Thyroid gland (tissue), 4 donors: Measurements from ENCODE around the gene GPR158. TPM values are rescaled to one million over a fixed set of nuclear protein-coding genes. Genes with fewer than 3 reads are reported as not detected.

ENCODE experiments used
- DNase-seq, 2 donors: peaks; one replicate each; pipeline ENCODE4 v3.0.0-alpha.2; 2019
- H3K27ac ChIP-seq, 3 donors: fragments of 200-600 bp; sonication (generic); 1 replicate in 2 of 3; 2 replicates in 1 of 3; pipeline ENCODE4 v1.5.1; 2016 to 2019; ENCODE audit warnings: mild to moderate bottlenecking in 1 of 3, moderate library complexity in 1 of 3
- H3K27me3 ChIP-seq: fragments of 200-600 bp; sonication (generic); one replicate; pipeline ENCODE4 v1.5.1; 2019
- H3K36me3 ChIP-seq, 2 donors: fragments of 200-600 bp; sonication (generic); one replicate each; pipeline ENCODE4 v1.5.1; 2016 to 2019
- H3K4me1 ChIP-seq, 2 donors: fragments of 200-600 bp; sonication (generic); one replicate each; pipeline ENCODE4 v1.5.1; 2017 to 2019
- H3K4me3 ChIP-seq, 3 donors: fragments of 200-600 bp; sonication (generic); replicated peaks in 1 of 3; 1 replicate in 2 of 3; 2 replicates in 1 of 3; pipeline ENCODE4 v1.5.1; 2016; ENCODE audit warnings: mild to moderate bottlenecking in 1 of 3
- H3K9me3 ChIP-seq: fragments of 200-600 bp; sonication (generic); one replicate; pipeline ENCODE4 v1.5.1; 2017
- POLR2A ChIP-seq, 2 donors: fragments of 450-650 bp; IDR thresholded peaks; one replicate each; pipeline ENCODE4 v1.6.1; 2017; ENCODE audit warnings: antibody characterized with exemption in 2 of 2, mild to moderate bottlenecking in 2 of 2, moderate library complexity in 1 of 2
- WGBS, 2 donors: methylation state at CpG; one replicate each; pipeline ENCODE4 v1.1.5; 2017; 5-methylcytosine and 5-hydroxymethylcytosine counted together
- intact Hi-C: fragments of 100-400 bp; cut with DNase I; formaldehyde crosslinking; loops from one replicate; pipeline ENCODE4 v1.15.1; 2023
- total RNA-seq, 4 donors: library from RNA; depleted of rRNA; stranded (reverse); fragments of >200 nt; gene quantifications; one replicate each; pipeline ENCODE4 v1.2.3, GENCODE V29; 2016
- TF ChIP-seq, protein P1 (sequence below), 6 experiments: fragments of 200-600 bp in 3 of 6; fragments of 450-650 bp in 3 of 6; sonication (generic) in 3 of 6; IDR thresholded peaks; one replicate each; pipeline ENCODE4 v1.5.1; 2016 to 2019; ENCODE audit warnings: antibody characterized with exemption in 6 of 6, mild to moderate bottlenecking in 2 of 6, inconsistent platforms in 1 of 6, moderate library complexity in 1 of 6

The GPR158 gene
- total RNA-seq, 4 donors from 2014 or later: 0.13 to 1.9 (median 1.2) TPM

GRCh38 chr10:25245165-25245564, 70.4 kb downstream of the GPR158 start:
- H3K27ac ChIP-seq: no peak overlapping the region
- intact Hi-C loops: no loop called here
- WGBS, 2 donors: 54 to 59% methylated on average over 1 of the region's 1 CpG

GRCh38 chr10:25257646-25258045, 82.8 kb downstream of the GPR158 start:
- no peaks in the 10 kb centered on the region for H3K4me1 ChIP-seq
- intact Hi-C loops: no loop called here
- no peak overlapping the region for H3K27ac ChIP-seq
- no peak for DNase-seq
- TF ChIP-seq, protein P1, sequence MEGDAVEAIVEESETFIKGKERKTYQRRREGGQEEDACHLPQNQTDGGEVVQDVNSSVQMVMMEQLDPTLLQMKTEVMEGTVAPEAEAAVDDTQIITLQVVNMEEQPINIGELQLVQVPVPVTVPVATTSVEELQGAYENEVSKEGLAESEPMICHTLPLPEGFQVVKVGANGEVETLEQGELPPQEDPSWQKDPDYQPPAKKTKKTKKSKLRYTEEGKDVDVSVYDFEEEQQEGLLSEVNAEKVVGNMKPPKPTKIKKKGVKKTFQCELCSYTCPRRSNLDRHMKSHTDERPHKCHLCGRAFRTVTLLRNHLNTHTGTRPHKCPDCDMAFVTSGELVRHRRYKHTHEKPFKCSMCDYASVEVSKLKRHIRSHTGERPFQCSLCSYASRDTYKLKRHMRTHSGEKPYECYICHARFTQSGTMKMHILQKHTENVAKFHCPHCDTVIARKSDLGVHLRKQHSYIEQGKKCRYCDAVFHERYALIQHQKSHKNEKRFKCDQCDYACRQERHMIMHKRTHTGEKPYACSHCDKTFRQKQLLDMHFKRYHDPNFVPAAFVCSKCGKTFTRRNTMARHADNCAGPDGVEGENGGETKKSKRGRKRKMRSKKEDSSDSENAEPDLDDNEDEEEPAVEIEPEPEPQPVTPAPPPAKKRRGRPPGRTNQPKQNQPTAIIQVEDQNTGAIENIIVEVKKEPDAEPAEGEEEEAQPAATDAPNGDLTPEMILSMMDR (IDR thresholded peaks at IDR 0.05): no peak
- no peak for TF ChIP-seq POLR2A (IDR thresholded peaks at IDR 0.05)
- no peak overlapping the region for H3K4me3 ChIP-seq
- H3K9me3 ChIP-seq: no peaks in the 10 kb centered on the region
- no peaks in the 10 kb centered on the region for H3K27me3 ChIP-seq
- H3K36me3 ChIP-seq: no peaks in the 10 kb centered on the region
- WGBS, 2 donors: 88 to 92% methylated on average over 5 of the region's 5 CpGs

More at GRCh38 chr10:25245165-25245564, 70.4 kb downstream of the GPR158 start:
- H3K36me3 ChIP-seq: no peaks in the 10 kb centered on the region
- no peaks in the 10 kb centered on the region for H3K9me3 ChIP-seq
- H3K4me1 ChIP-seq: no peaks in the 10 kb centered on the region
- H3K4me3 ChIP-seq: no peak overlapping the region
- no peak for DNase-seq
- no peaks in the 10 kb centered on the region for H3K27me3 ChIP-seq
- TF ChIP-seq, protein P1 (IDR thresholded peaks at IDR 0.05): no peak
- no peak for TF ChIP-seq POLR2A (IDR thresholded peaks at IDR 0.05)

DNA sequence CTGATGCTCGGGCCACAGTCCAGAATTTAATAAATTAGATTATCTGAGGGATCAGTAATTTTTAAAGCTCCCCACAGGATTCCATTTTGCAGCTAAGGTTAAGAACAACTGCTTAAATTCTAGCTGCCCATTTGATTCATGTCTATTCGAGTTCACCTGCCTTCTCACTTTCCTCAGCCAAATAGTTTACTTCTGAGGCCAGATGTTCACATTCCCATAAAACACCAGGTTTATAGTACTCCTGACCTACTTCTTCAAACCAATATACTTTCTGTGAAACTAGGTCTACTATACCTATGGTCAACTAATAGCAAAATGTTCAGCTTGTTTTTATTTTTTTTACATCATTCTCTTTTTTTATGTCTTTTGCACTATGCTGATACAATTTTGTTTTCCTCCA, 86.3 kb downstream of the GPR158 start:
- TF ChIP-seq, protein P1 (IDR thresholded peaks at IDR 0.05): no peak
- no peak for TF ChIP-seq POLR2A (IDR thresholded peaks at IDR 0.05)
- Histone ChIP-seq H3K36me3 (no peaks in the 10 kb centered on the region), H3K9me3 (no peaks in the 10 kb centered on the region), H3K4me1 (no peaks in the 10 kb centered on the region), H3K4me3 (no peak overlapping the region), H3K27me3 (no peaks in the 10 kb centered on the region), H3K27ac (no peak overlapping the region)
- WGBS, 2 donors: 72% methylated on average over 2 of the region's 2 CpGs
- no peak for DNase-seq
- intact Hi-C loops: no loop called here

- H3K27ac ChIP-seq: no peak overlapping the region
- 79 to 86% methylated on average over 5 of the region's 5 CpGs for WGBS, 2 donors
- TF ChIP-seq, protein P1 (IDR thresholded peaks at IDR 0.05): no peak
These were observed 86.8 kb downstream of the GPR158 start for GRCh38 chr10:25261558-25261957.

DNA sequence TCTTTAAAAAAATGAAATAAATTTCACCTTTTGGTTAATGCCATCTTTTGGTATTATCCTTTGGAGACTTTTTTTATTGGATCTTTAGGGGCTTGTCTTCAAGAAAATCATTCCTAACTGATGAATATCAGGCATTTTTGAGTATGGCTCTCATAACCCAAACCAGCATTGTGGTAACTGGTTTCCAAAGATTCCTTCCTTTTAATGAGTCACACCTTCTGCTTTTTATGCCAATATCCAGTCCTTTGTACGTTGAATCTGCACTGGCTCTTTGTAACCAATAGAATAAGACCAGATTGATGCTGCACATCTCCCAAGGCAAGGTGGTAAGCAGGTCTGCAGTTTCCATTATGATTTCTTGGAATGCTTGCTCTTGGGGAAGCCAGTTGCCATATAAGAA, 89.1 kb downstream of the GPR158 start:
- intact Hi-C loops: no loop called here
- H3K36me3 ChIP-seq: no peaks in the 10 kb centered on the region
- 59 to 68% methylated on average over 1 of the region's 1 CpG for WGBS, 2 donors
- TF ChIP-seq, protein P1 (IDR thresholded peaks at IDR 0.05): no peak
- no peak for TF ChIP-seq POLR2A (IDR thresholded peaks at IDR 0.05)
- H3K9me3 ChIP-seq: no peaks in the 10 kb centered on the region
- no peak overlapping the region for H3K4me3 ChIP-seq
- no peak overlapping the region for H3K27ac ChIP-seq
- no peak for DNase-seq
- no peaks in the 10 kb centered on the region for H3K27me3 ChIP-seq
- H3K4me1 ChIP-seq: no peaks in the 10 kb centered on the region

More at GRCh38 chr10:25261558-25261957, 86.8 kb downstream of the GPR158 start:
- no peaks in the 10 kb centered on the region for H3K9me3 ChIP-seq
- DNase-seq: no peak
- H3K27me3 ChIP-seq: no peaks in the 10 kb centered on the region
- intact Hi-C loops: no loop called here
- H3K4me3 ChIP-seq: no peak overlapping the region
- no peaks in the 10 kb centered on the region for H3K4me1 ChIP-seq
- H3K36me3 ChIP-seq: no peaks in the 10 kb centered on the region
